ENCODE results near the gene ATP11A. TPM values are rescaled to one million over a fixed set of nuclear protein-coding genes. Genes with fewer than 3 reads are reported as not detected.

ATP11A gene
- total RNA-seq, 4 donors from 2014 or later = 18.6 to 30.3 (median 26.8) TPM

DNA sequence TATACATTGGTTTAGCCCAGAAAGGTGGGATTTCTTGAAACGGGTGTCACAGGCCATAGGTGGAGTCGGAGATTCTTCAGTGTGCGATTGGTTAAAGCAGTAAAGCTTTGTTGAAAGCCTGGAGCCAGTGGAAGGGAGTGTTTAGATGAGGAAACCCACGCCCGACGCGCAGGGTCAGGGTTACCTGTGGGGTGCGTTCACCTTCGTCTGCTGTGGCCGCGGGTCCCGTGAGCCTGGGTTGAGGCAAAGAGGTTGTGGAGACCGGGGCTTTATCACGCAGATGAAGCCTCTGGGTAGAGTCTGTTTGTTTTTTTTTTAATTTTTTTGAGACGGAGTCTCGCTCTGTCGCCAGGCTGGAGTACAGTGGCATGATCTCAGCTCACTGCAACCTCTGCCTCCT is 30.4 kb downstream of the ATP11A start:
- TF ChIP-seq, protein P1, sequence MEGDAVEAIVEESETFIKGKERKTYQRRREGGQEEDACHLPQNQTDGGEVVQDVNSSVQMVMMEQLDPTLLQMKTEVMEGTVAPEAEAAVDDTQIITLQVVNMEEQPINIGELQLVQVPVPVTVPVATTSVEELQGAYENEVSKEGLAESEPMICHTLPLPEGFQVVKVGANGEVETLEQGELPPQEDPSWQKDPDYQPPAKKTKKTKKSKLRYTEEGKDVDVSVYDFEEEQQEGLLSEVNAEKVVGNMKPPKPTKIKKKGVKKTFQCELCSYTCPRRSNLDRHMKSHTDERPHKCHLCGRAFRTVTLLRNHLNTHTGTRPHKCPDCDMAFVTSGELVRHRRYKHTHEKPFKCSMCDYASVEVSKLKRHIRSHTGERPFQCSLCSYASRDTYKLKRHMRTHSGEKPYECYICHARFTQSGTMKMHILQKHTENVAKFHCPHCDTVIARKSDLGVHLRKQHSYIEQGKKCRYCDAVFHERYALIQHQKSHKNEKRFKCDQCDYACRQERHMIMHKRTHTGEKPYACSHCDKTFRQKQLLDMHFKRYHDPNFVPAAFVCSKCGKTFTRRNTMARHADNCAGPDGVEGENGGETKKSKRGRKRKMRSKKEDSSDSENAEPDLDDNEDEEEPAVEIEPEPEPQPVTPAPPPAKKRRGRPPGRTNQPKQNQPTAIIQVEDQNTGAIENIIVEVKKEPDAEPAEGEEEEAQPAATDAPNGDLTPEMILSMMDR (IDR thresholded peaks at IDR 0.05; ENCODE audit: low read depth) = no peak

DNA sequence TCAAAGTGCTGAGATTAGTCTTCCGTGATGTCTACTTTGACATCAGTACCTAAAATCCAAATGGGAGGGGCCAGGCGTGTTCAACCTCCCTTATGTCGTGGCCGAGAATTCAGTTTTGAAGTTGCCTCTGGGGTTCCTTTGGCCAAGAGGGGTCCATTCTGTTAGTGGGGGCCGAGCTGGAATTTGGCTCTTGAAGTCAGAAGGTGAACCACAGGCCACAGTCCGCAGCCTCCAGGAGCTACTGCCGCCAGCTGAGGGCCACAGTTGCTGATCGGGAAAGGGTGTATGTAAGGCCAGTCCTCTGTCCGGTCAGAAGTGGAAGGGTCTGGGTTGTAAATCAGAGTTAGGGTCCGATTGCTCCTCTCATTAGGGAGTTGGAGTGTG is 31.0 kb downstream of the ATP11A start:
- TF ChIP-seq, protein P1 (IDR thresholded peaks at IDR 0.05; ENCODE audit: low read depth) = no peak

DNA sequence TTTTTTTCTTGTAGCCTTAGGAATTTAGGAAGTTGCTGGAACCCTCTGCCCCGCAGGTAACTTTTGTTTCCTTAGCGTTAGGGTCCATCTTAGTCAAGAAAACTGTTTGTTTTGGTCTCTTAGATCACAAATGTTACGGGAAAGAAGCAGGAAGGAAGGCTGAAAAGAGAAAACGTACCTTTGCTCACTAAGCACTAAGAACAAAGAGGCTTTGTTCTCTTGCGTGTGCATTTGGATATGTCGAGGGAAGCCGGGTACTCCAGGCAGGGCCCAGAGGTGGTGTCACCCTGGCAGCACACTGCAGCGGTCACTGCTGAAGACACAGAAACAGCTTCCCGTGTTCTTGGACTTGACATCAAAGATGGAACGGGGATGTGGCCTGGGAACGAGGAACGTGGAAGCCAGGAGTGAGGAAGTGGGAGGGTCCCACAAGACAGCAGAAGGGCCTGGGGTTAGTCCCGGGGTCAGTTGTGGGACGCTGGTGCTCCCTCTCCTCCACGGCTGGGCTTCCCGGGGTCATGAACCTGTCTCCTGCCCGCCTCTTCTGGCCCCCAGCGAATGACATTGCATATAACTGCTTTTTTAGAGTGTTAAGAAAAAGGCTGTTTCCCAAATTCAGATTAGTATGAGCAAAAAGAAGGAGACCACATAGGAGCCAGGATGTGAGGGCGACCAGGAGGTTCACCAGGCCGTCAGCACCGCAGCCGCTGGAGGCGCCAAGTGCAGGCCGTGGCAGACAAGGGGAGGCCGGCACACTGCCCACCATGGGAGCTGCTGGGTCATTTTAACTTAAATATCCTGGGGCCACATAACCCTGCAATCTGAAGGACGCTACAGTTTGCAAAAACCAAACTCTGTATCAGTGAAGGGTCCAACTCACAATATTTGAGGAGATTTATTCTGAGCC is 31.6 kb downstream of the ATP11A start:
- TF ChIP-seq, protein P1 (IDR thresholded peaks at IDR 0.05; ENCODE audit: low read depth) = no peak

DNA sequence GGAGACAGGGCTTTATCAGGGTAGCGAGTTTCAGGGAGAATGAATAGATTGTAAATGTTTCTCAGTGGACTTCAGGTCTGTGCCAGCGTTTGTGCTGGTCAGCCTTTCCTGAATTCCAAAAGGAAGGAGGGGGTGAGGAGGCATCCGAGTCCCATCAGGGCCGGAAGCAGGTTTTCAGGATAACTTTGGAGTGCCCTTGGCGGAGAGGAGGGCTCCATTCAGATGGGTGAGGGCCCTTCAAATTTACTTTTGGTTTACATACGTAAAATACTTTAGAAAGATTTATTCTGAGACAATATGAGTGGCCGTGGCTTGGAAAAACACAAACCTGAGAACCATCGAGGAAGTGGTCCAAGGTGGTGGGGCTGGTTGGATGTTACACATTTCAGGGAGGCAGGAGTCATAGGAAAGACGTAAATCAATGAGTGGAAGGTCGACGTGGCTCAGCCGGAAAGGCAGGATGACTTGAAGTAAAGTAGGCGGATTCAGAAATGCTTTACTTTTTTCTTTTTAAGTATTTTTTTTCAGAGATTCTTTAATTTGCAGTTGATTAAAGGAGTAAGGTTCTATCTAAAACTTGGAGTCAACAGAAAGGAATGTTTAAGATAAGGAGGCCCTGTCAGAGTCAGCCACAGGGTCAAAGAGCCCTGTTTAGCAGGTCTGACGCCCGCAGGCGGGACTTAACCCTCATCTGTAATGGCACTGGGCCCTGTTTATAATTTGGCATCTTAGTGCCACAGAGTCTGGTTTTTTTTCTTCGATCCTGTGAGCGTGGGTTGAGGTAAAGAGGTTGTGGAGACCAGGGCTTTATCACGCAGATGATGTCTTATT is 32.8 kb downstream of the ATP11A start:
- TF ChIP-seq, protein P1 (IDR thresholded peaks at IDR 0.05; ENCODE audit: low read depth) = no peak

DNA sequence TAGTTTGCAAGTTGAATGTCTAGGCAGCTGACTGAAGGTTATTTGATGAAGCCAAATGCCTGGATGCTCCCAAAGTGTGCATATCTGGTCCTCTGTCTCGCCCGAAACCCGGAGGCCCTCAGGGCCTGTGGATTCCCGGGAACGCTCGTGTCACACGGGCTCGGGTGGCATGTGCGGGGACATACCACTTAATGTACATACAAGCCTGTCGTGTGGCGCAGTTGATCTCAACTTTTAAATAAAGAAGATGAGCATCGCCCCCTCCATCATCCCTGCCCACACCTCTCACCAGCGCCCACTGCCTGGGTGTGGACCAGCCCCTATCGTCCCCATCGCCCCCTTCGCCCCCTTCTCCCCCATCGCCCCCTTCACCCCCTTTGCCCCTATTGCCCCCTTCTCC is 33.9 kb downstream of the ATP11A start:
- TF ChIP-seq, protein P1 (IDR thresholded peaks at IDR 0.05; ENCODE audit: low read depth) = no peak

DNA sequence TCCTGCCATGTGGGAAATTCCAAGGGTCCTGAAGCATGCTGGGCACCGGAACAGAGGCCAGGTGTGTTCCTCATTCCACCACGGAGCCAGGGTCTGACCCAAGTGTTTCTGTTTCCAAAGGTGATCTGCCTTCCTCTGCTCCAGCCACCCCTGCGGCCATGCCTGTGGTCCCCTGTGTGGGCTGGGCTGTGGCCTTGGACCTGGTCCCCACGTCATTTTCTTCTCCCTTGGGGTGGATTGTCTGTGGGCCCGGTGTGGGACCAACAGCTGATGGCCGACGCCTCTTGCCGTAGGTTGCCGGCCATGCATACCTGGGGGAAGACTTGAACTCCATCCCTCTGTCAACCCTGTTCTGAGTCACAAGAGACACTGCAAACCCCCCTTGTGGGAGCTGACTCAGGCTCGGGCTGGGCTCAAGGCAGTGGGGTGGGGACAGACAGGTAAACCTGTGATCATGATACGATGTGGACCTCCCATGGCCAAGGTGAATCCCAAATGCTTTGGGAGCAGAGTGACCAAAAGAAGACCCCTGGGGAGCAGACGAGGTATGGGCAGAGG is 35.0 kb downstream of the ATP11A start:
- TF ChIP-seq, protein P1 (IDR thresholded peaks at IDR 0.05; ENCODE audit: low read depth) = no peak
